ENCODE data around the gene SMIM28. TPM values are rescaled to one million over a fixed set of nuclear protein-coding genes. Genes with fewer than 3 reads are reported as not detected.
A peak's percentile ranks its signal among the peaks of the same experiment; 100 is the strongest.

The SMIM28 gene
- total RNA-seq, 1 donor from 2014 or later, result not detected

DNA sequence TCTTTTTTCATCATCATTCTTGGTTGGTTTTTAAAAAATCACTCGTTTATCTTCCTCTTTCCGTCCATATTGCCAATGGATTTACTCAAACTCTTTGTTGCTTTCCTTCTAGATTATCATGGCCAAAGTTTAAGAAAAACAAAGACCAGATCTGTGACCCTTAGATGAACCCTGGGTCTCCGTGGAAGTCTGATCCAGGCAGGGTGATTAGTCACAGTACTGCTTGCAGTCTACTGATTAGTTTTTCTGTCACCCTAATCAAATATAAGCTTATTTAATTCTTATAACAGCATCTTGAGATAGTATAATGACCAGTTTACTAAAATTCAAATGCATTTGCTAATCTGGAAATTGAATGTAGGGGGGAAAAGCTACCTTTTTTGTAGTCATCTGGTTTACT lies 6.0 kb upstream of the SMIM28 start:
- DNase-seq (no peak), ATAC-seq (ENCODE audit: poor library complexity) (no peak)
- intact Hi-C loops (cut with DNase I), result no loop called here

DNA sequence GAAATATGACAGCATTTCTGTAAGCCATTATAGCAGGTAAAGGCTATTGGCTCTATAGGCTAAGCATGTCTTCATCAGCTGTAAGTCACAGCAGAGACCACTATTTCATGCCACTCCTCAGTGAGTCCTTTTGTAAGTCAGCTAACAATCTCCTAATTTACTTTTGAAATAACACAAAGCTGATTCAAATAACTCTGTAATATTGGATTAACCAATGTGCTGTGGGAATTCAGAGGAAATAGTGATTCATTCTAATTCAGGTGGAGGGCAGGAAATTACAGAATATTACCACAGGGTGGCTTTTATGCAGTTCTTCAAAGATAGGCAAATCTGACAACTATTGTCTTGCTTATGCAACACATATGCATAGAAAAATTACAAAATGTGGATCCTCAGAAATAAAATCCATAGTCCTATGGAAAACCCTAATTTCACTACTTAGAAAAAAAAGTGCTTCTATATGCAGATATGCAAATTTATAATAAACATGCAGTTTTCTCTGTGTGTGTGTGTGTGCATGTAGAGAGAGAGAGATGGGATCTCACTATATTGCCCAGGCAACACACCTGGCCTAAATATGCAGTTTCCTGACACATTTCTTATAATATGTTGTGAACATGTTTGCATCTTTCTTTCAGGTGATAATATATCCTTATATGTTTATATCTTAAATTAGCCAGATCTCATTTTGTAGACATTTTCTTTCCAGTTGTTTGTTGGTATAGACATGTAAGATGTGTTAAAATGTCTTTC lies 4.8 kb upstream of the SMIM28 start:
- DNase-seq, result no peak
- no peak for ATAC-seq (ENCODE audit: poor library complexity)
- intact Hi-C loops (cut with DNase I), result no loop called here

DNA sequence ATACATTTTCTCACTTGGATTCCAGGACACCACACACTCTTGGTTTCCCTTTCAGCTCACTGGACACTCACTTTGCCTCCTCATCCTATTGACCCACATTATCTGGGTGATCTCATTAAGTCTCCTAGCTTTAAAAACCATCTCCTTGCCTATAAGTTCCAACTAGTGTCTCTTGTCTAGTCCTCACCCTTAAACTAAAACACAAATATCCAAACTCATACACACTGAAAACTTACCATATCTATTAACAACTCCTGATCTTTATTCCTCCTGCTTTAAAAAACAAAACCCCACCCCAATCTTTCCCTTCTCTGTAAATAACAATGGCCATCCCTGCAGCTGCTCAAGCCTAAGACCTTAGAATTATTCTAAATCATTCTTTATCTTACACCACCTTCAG lies 3.5 kb upstream of the SMIM28 start:
- intact Hi-C loops (cut with DNase I), result no loop called here
- ATAC-seq (ENCODE audit: poor library complexity), result no peak

DNA sequence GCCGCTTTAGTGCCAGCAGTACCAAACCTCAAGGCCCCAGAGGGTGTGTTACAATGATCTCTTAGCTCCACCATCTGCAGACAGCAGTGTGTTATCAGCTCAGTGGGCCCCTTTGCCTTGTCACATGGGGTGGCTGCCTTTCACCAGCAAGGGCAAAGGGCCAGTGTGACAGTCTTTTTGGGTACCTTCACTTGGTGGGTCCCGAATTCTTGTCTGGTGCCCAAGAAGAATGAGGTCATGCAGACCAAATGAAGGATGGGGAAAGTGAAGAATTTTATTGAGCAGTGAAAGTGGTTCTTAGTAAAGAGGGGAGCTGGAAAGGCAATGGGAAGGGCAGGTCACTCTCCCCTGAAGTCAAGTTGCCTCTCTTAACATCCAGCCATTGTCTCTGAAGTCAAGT lies 2.9 kb upstream of the SMIM28 start:
- intact Hi-C loops (cut with DNase I), result no loop called here
- DNase-seq, result no peak
- no peak for ATAC-seq (ENCODE audit: poor library complexity)

More for the DNA sequence above, 3.5 kb upstream of the SMIM28 start:
- no peak for DNase-seq

DNA sequence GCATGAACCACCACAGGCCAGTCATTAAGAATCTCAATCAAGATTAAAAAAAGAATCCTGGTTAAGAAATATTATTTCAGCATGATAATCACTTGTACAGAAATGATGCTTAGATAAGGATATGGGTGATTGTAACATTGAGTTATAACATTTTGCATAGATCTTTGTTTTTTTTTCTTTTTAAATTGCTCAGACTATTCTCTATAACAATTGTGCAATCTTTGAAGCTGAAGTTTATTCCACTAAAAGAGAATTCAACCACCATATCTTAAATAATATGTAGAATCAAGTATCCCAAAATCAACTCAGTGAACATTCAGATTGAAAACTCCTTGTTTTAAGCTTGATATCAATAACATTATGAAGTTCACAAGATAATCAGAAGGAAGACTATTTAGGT lies 663 bp upstream of the SMIM28 start:
- ATAC-seq (ENCODE audit: poor library complexity), result no peak
- no peak for DNase-seq
- intact Hi-C loops (cut with DNase I), result no loop called here

DNA sequence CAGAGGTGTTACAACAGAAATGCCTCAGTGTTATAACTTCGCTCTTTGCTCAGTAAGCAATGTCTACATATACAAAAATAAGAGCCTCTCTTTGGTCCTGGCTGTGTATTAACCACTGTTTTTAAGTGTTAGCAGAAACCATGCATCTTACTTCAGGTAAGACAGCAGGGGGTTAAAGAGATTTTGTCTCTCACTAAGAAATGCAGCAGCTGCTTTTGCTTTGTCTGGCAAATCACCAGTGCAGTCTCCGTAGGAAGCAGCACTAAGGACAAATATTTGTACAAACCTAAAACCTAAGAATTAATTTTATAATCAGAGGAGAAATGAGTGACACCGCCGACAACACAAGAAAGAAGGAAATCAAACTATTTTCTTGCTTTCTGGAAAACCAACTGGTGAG lies 758 bp downstream of the SMIM28 start:
- ATAC-seq (ENCODE audit: poor library complexity) (no peak), DNase-seq (no peak)
- intact Hi-C loops (cut with DNase I), result no loop called here

DNA sequence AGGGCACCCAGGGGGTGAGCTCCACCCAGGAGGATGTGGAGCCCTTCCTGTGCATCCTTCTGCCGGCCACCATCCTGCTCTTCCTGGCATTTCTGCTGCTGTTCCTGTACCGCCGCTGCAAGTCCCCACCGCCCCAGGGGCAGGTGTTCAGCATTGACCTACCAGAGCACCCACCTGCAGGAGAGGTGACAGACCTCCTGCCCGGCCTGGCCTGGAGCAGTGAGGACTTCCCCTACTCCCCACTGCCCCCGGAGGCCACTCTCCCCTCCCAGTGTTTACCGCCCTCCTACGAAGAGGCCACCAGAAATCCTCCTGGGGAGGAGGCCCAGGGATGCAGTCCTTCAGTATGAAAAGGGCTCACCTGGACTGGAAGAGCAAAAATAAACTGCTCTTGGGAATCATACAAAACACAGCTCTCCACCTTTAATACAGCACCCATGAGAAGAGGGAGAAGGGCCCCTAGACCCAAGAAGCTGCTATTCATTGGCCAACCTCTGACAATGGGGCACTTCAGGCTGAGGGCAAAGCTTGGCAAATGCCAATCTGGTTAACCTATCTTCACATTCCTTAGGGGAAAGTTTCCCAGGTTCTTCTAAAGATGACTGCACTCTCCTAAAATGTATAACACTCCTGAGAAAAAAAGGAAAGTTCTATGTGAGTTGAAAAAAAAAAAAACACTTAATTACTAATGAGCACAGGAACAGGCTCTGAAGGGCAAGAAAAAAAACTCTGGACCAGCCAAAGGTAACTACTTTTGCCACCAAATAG lies 5.0 kb downstream of the SMIM28 start:
- DNase-seq (no peak), ATAC-seq (ENCODE audit: poor library complexity) (no peak)
- intact Hi-C loops (cut with DNase I), result no loop called here

DNA sequence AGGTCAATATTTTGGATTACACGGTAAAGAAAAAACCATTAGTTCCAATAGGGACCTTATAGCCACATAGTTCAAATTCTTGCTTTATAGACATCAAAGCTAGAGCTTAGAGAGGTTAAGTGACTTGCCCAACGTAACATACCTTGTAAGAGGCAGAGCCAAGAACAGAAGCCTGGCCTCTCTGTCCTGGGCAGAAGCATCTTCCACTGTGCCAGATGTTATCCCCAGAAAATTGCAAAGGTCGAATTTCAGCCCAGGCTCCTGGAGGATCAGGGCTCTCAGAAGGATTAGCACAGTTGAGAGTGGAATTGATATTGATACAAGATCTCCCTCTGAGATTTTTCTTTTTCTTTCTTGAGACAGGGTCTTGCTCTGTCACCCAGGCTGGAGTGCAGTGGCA lies 6.1 kb downstream of the SMIM28 start:
- ATAC-seq (ENCODE audit: poor library complexity) (no peak), DNase-seq (no peak)
- intact Hi-C loops (cut with DNase I), result no loop called here

DNA sequence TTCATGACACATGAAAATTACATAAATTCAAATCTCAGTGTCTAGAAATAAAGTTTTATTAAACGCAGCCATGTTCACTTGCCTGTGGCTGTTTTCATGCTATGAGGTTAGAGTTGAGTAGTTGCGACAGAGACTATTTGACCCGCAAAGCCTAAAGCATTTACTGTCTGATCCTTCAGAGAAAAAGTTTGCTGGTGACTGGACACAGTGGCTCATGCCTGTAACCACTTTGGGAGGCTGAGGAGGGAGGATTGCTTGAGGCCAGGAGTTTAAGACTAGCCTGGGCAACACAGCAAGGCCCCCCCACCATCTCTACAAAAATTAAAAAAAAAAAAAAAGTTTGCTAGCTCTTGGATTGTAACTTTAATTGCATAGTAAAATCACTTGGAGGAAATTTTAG lies 9.2 kb downstream of the SMIM28 start:
- no peak for DNase-seq
- intact Hi-C loops (cut with DNase I), result no loop called here
- no peak for ATAC-seq (ENCODE audit: poor library complexity)

DNA sequence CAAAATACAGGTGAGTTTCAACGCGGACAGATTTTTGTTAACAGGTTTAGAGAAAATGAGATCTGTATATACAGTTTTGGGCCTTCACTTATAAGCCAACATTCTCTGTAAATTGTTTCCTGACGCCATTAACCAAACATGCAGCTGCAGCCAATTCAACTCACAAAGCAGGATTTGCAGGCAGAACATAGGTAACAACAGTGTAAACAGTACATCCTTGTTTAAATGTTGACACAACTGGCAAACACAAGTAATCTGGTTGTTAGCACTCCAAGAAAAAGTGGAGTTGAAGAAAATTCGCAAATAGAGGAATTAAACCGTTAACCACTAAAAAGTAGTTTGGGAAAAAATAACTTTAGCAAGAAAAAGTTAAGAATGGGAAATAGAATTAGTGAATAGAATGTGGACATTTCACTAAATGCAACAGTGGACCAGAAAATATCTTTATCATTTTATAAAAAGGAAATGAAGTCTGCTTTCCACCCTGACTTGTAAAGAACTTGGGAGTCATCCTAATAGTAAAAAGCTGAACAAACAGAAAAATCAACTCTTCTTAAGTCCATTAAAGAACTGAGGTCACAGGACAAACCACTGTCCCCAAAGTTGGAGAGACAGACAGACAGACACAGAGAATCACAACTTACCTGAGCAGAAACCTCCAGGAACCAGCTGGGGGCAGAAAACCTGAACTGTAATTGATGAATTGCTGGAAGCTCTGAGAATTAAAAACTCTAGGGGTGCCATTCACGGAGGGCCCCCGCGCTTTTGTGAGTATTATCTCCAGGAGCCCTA lies 10.1 kb downstream of the SMIM28 start:
- ATAC-seq (ENCODE audit: poor library complexity), result no peak
- intact Hi-C loops (cut with DNase I), result no loop called here
- DNase-seq, result no peak

DNA sequence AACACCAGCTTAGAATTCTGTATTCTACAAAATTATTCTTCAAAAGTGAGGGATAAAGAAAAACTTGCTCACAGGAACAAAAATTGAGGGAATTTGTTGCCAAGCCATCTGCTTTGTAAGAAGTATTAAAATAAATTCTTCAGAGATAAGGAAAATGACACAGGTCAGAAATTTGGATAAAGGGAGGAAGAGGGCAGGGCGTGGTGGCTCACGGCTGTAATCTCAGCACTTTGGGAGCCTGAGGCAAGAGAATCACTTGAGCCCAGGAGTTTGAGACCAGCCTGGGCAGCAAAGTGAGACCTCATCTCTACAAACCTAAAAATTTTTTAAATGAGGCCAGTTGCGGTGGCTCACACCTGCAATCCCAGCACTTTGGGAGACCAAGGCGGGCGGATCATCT lies 11.8 kb downstream of the SMIM28 start:
- intact Hi-C loops (cut with DNase I), result no loop called here
- ATAC-seq (ENCODE audit: poor library complexity), result no peak
- no peak for DNase-seq

DNA sequence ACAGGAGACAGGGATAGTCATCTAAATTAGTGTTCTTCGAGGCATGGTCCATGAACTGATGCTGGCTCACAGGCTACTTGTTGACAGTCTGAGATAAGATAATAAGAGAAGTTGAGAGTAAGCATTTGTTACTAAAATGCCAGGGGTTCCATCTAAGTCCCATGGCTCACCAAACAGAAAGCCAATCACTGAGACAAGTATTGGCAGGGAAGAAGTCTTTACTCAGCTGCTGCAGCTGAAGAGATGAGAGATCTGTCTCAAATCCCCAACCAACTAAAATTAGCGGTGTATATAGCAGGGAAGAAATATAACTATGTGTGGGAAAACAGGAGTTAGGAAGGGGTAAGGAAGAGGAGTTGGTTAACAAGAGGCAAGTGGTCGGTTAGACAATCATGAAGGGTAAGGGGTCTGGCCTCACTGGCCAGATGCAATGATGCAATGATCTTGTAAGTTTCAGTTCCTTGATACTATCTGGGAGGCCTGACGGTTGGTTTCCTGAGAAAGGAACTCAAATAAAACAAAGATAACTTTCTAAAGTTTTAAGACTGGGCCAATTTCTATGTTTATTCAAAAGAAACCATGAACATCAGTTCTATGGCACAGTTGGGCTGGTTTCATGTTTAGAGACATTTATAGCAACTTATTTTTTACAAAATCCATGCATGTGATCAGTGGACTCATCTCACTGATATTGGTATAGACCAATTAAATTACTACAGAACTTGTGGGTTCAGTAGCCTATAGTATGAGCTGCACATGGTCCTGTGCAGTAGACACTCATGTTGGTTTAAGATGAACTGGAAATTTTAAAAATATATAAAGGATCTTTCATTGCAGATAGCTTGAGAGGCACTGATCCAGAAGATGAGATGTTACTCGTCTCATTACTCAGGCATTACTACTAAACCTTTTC lies 16.4 kb downstream of the SMIM28 start:
- intact Hi-C loops (cut with DNase I), result no loop called here

DNA sequence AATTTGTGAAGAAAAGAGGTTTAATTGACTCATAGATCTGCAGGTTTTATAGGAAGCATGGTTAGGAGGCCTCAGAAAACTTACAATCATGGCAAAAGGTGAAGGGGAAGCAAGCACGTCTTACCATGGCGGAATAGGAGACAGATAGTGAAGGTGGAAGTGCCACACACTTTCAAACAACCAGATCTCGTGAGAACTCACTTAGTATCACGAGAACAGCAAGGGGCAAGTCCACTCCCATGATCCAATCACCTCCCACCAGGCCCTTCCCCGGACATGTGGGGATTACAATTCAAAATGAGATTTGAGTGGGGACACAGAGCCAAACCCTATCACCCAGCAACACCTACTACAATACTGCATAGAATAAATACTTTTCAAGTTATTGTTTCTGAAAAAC lies 19.0 kb downstream of the SMIM28 start:
- ATAC-seq (ENCODE audit: poor library complexity), result no peak
- intact Hi-C loops (cut with DNase I), result no loop called here
- DNase-seq, result no peak

More for the DNA sequence above, 16.4 kb downstream of the SMIM28 start:
- DNase-seq (no peak), ATAC-seq (ENCODE audit: poor library complexity) (peak; percentile 91)

DNA sequence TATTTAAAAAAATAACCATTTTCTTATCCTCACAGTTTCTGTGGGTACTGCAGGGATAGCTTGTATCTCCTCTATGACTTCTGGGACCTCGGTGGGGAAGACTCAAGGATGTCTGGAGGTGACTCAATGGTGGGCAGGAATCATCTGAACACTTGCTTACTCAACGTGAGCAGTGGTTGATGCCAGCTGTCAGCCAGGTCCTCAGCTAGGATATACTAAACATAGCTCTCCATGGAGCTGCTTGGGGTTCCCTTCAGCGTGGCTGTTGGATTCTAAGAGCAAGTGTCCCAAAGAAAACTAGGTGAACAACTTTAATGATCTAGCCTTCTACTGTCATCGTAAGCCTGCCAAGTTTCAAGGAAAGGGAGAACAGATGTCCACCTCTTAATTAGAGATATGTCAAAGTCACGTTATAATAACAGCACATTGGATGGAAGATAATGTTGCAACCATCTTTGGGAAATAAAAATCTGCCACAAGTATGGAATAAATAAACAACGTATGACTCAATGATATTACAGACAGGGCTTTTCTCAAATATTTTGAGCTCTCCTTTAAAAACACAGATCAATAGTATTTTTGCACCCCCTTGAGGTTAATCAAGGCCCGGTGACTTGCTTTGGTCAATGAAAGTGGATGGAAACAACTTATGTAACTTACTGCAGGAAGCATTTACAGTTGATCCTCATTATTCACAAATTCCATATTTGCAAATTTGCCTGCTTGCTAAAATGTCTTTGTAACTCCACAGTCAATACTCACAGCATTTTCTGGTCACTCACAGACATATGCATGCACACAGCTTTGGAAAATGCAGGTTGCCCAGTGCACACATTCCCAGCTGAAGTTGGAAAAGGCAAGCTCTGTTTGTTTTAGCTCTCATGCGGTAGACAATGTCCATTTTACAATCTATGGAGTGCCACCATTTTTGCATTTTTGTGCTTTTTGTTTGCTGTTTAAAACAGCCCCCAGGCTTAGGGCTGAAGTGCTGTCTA lies 19.7 kb downstream of the SMIM28 start:
- peak; percentile 46 for DNase-seq
- ATAC-seq (ENCODE audit: poor library complexity), result peak; percentile 61
- intact Hi-C loops (cut with DNase I), result no loop called here

DNA sequence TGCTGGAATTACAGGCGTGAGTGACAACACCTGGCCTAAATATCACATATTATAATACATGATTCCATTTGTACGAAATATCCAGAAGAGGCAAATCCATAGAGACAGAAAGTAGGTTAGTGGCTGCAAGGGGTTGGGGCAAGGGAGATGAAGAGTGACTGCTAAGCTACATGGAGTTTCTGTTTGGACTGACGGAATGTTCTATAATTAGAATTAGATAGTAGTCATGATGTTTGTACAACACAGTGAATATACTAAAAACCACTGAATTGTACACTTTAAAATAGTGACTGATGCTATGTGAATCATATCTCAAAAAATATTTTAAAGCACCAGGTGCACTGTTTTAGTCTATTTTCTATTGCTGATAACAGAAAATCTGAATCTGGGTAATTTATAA lies 22.6 kb downstream of the SMIM28 start:
- DNase-seq, result no peak
- intact Hi-C loops (cut with DNase I), result loop anchor here (10.0 kb wide), 2 partner anchors 106 to 286 kb away; no protein-coding TSS in a partner anchor
- ATAC-seq (ENCODE audit: poor library complexity), result no peak

DNA sequence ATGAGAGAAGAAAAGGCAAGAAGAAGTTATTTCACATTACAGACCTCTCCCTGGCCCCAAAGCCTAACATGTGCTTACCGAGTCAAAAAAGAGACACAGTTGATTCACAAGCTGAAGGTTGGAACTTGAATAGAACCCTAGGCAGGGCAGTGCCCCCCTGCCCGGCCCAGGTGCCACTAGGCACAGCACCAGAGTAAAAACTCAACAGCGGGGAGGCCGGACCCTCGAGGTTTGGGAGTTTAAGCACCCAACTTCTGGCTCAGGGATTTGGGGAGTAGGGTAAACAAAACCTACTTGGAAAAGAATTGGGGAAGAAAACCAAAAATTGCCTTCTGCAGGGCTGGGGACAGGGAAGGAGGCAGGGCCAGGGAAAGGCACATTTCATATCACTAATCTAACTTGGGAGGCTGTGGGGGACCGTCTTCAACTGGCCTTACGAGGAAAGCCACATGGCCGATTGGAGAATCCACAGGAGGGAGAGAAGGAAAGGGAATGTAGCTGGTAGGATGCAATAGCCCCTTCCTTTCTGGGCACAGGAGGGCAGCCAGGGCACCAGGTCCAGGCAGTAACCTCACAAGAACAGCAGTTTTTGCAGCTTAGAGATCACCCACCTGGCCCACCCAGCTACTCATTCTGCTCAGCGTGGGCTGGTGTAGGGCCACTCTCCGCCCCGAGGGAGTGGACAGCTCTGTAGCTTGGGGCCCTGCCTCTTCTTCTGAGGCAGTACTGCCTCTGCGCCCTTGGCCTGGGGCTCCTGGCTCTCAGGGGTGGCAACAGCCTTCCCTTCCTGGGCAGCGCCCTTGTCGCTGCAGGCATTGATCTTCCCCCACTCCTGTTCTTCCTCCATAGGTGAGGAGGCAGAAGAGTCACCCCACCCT lies 24.5 kb downstream of the SMIM28 start:
- no peak for DNase-seq
- ATAC-seq (ENCODE audit: poor library complexity), result no peak
- intact Hi-C loops (cut with DNase I), result loop anchor here (10.0 kb wide), 2 partner anchors 107 to 287 kb away; no protein-coding TSS in a partner anchor
